ENCODE data around the gene NUFIP1.
"Not testable (repeated sequence)": the region's sequence is repeated elsewhere in the genome, so short reads cannot be mapped to it uniquely, and the experiment has no call there.

NUFIP1 gene

GRCh38 chr13:44969551-44970484, 19.5 kb downstream of the NUFIP1 start:
- DNase-seq, result peak; percentile 5

GRCh38 chr13:44968434-44968815, 20.8 kb downstream of the NUFIP1 start:
- no peak for DNase-seq

GRCh38 chr13:44967704-44968433, 21.4 kb downstream of the NUFIP1 start:
- no peak for DNase-seq

- no peak for DNase-seq
Measured at GRCh38 chr13:44961997-44962396, 27.3 kb downstream of the NUFIP1 start.

- no peak for DNase-seq
Measured at GRCh38 chr13:44955406-44955805, 33.9 kb downstream of the NUFIP1 start.

- DNase-seq, result no peak
Measured at GRCh38 chr13:44954224-44954623, 35.0 kb downstream of the NUFIP1 start.

- no peak for DNase-seq
Measured at GRCh38 chr13:44952671-44953070, 36.6 kb downstream of the NUFIP1 start.

- no peak for DNase-seq
Measured at GRCh38 chr13:44951184-44951583, 38.1 kb downstream of the NUFIP1 start.

GRCh38 chr13:44943411-44943810, 45.9 kb downstream of the NUFIP1 start:
- not testable (repeated sequence) for DNase-seq

- no peak for DNase-seq
Measured at GRCh38 chr13:44938854-44939253, 50.4 kb downstream of the NUFIP1 start.

GRCh38 chr13:44936246-44936645, 53.0 kb downstream of the NUFIP1 start:
- no peak for DNase-seq

- DNase-seq, result no peak
Measured at GRCh38 chr13:44934724-44935123, 54.5 kb downstream of the NUFIP1 start.

GRCh38 chr13:44932850-44933251, 56.4 kb downstream of the NUFIP1 start:
- DNase-seq, result no peak

- no peak for DNase-seq
Measured at GRCh38 chr13:44932171-44932849, 57.0 kb downstream of the NUFIP1 start.

GRCh38 chr13:44930963-44931623, 58.2 kb downstream of the NUFIP1 start:
- no peak for DNase-seq

GRCh38 chr13:44930280-44930679, 59.0 kb downstream of the NUFIP1 start:
- DNase-seq, result no peak

- DNase-seq, result no peak
Measured at GRCh38 chr13:44929692-44930091, 59.6 kb downstream of the NUFIP1 start.

- DNase-seq, result no peak
Measured at GRCh38 chr13:44927968-44928367, 61.3 kb downstream of the NUFIP1 start.

GRCh38 chr13:44921931-44922758, 67.1 kb downstream of the NUFIP1 start:
- no peak for DNase-seq

- DNase-seq, result no peak
Measured at GRCh38 chr13:44921246-44921877, 67.9 kb downstream of the NUFIP1 start.

- DNase-seq, result no peak
Measured at GRCh38 chr13:44920013-44920412, 69.3 kb downstream of the NUFIP1 start.
